G401.6 (cell line): ENCODE measurements around the gene ZNF436.

ENCODE experiments used
- FAIRE-seq: peaks from 2 replicates; lab custom pipeline; 2012; peaks lifted over from hg19 to GRCh38; lab: Jason Lieb, UNC

Gene ZNF436

GRCh38 chr1:23369335-23370013, at the start of gene ZNF436:
Gene ZNF436 (minus strand): TSS chr1:23369836. CDS start chr1:23368005, 1,831 bp downstream.
- no peak for FAIRE-seq

GRCh38 chr1:23419180-23419579, 49.5 kb upstream of the ZNF436 start:
- FAIRE-seq: no peak

GRCh38 chr1:23417570-23417969, 47.9 kb upstream of the ZNF436 start:
- no peak for FAIRE-seq

GRCh38 chr1:23416964-23417363, 47.3 kb upstream of the ZNF436 start:
- no peak for FAIRE-seq

GRCh38 chr1:23408797-23409290, 39.2 kb upstream of the ZNF436 start:
- FAIRE-seq: no peak

- no peak for FAIRE-seq
Measured at GRCh38 chr1:23407016-23407630, 37.5 kb upstream of the ZNF436 start.

GRCh38 chr1:23405946-23406345, 36.3 kb upstream of the ZNF436 start:
- no peak for FAIRE-seq

- no peak for FAIRE-seq
Measured at GRCh38 chr1:23403735-23404486, 34.3 kb upstream of the ZNF436 start.

GRCh38 chr1:23403355-23403734, 33.7 kb upstream of the ZNF436 start:
- no peak for FAIRE-seq

- no peak for FAIRE-seq
Measured at GRCh38 chr1:23403038-23403336, 33.4 kb upstream of the ZNF436 start.

- FAIRE-seq: no peak
Measured at GRCh38 chr1:23402286-23403037, 32.8 kb upstream of the ZNF436 start.

- FAIRE-seq: no peak
Measured at GRCh38 chr1:23401313-23401712, 31.7 kb upstream of the ZNF436 start.

- no peak for FAIRE-seq
Measured at GRCh38 chr1:23400324-23401114, 30.9 kb upstream of the ZNF436 start.

GRCh38 chr1:23399229-23399628, 29.6 kb upstream of the ZNF436 start:
- no peak for FAIRE-seq

- FAIRE-seq: no peak
Measured at GRCh38 chr1:23397908-23398307, 28.3 kb upstream of the ZNF436 start.

- FAIRE-seq: no peak
Measured at GRCh38 chr1:23396380-23396779, 26.7 kb upstream of the ZNF436 start.

- FAIRE-seq: no peak
Measured at GRCh38 chr1:23395849-23396248, 26.2 kb upstream of the ZNF436 start.

GRCh38 chr1:23395154-23395724, 25.6 kb upstream of the ZNF436 start:
- FAIRE-seq: no peak

GRCh38 chr1:23394684-23395083, 25.0 kb upstream of the ZNF436 start:
- no peak for FAIRE-seq

- FAIRE-seq: no peak
Measured at GRCh38 chr1:23394181-23394580, 24.5 kb upstream of the ZNF436 start.

GRCh38 chr1:23393706-23394105, 24.1 kb upstream of the ZNF436 start:
- FAIRE-seq: no peak
